WTC11 (cell line): Measurements from ENCODE around the gene NEUROD2. TPM values are rescaled to one million over a fixed set of nuclear protein-coding genes. Genes with fewer than 3 reads are reported as not detected.

Experiments used
- ATAC-seq: fragments of 200-7000 bp; cut with Tn5 transposase; 2 replicates; pipeline ENCODE4 v1.10.0; 2021; ENCODE audit warnings: mild to moderate bottlenecking, moderate library complexity
- CTCF ChIA-PET: fragments of 300-600 bp; sonication (Branson Sonifier 250); formaldehyde crosslinking; loops from one replicate; lab custom pipeline; 2021; ENCODE audit warnings: antibody characterized with exemption; lab: Charles Lee
- POLR2A ChIA-PET: fragments of 350-600 bp; sonication (Branson Sonifier 250); formaldehyde crosslinking; loops from one replicate; lab custom pipeline; 2021; ENCODE audit warnings: antibody characterized with exemption; lab: Charles Lee
- DNase-seq: peaks from one replicate; pipeline ENCODE4 v3.0.0; 2021; ENCODE audit warnings: low spot score
- H3K27ac Mint-ChIP-seq: 2 replicates; pipeline ENCODE4 v1.8.0; 2021; ENCODE audit warnings: mixed read lengths
- H3K27me3 Mint-ChIP-seq: 2 replicates; pipeline ENCODE4 v1.8.0; 2021; ENCODE audit warnings: low read depth, mild to moderate bottlenecking, moderate library complexity, mixed read lengths
- H3K36me3 Mint-ChIP-seq: 2 replicates; pipeline ENCODE4 v1.8.0; 2021; ENCODE audit warnings: mixed read lengths
- H3K4me1 Mint-ChIP-seq: 2 replicates; pipeline ENCODE4 v1.8.0; 2022; ENCODE audit warnings: mixed read lengths
- H3K4me3 Mint-ChIP-seq: 2 replicates; pipeline ENCODE4 v1.8.0; 2021; ENCODE audit warnings: mild to moderate bottlenecking, moderate library complexity, mixed read lengths
- H3K9me3 Mint-ChIP-seq: 2 replicates; pipeline ENCODE4 v1.8.0; 2021; ENCODE audit warnings: mixed read lengths
- ATF1 ChIP-seq: sonication (generic); formaldehyde crosslinking; IDR thresholded peaks from 2 replicates; pipeline ENCODE4 v1.8.1; 2023; ENCODE audit warnings: mild to moderate bottlenecking, moderate library complexity, missing genetic modification reagents
- ATF6 ChIP-seq: sonication (generic); formaldehyde crosslinking; IDR thresholded peaks from 2 replicates; pipeline ENCODE4 v1.8.1; 2023; ENCODE audit warnings: mild to moderate bottlenecking, missing genetic modification reagents
- CBFB ChIP-seq: sonication (generic); formaldehyde crosslinking; IDR thresholded peaks from 2 replicates; pipeline ENCODE4 v1.8.1; 2022; ENCODE audit warnings: mild to moderate bottlenecking, low read depth, missing genetic modification reagents
- CTCF ChIP-seq: fragments of 200-600 bp; IDR thresholded peaks from 2 replicates; pipeline ENCODE4 v1.8.0; 2022; ENCODE audit warnings: antibody characterized with exemption
- GABPB1 ChIP-seq: sonication (generic); formaldehyde crosslinking; IDR thresholded peaks from 2 replicates; pipeline ENCODE4 v1.8.1; 2023; ENCODE audit warnings: mild to moderate bottlenecking, missing genetic modification reagents
- MYBL2 ChIP-seq: sonication (generic); formaldehyde crosslinking; IDR thresholded peaks from 2 replicates; pipeline ENCODE4 v1.8.1; 2023; ENCODE audit warnings: mild to moderate bottlenecking, moderate library complexity, missing genetic modification reagents
- NFATC4 ChIP-seq: fragments of 250-450 bp; sonication (Bioruptor Pico); IDR thresholded peaks from 2 replicates; pipeline ENCODE4 v1.9.0; 2021; ENCODE audit warnings: mild to moderate bottlenecking
- NFYB ChIP-seq: sonication (generic); formaldehyde crosslinking; conservative IDR thresholded peaks from 2 replicates; pipeline ENCODE4 v1.8.0; 2022; ENCODE audit warnings: low read depth, missing genetic modification reagents
- ZNF416 ChIP-seq: fragments of 250-450 bp; sonication (Bioruptor Pico); IDR thresholded peaks from 2 replicates; pipeline ENCODE4 v1.9.0; 2021; ENCODE audit warnings: mild to moderate bottlenecking, inconsistent platforms
- ZNF423 ChIP-seq: fragments of 250-450 bp; sonication (Bioruptor Pico); IDR thresholded peaks from 2 replicates; pipeline ENCODE4 v2.1.2; 2022; ENCODE audit warnings: mild to moderate bottlenecking, moderate library complexity
- ZNF425 ChIP-seq: fragments of 250-450 bp; sonication (Bioruptor Pico); conservative IDR thresholded peaks from 2 replicates; pipeline ENCODE4 v1.9.0; 2021; ENCODE audit warnings: mild to moderate bottlenecking
- total RNA-seq: library from RNA; stranded (reverse); gene quantifications from 3 replicates; pipeline ENCODE4 v1.2.3, GENCODE V29; 2021
- TF ChIP-seq, protein P1 (sequence below): sonication (generic); formaldehyde crosslinking; IDR thresholded peaks from 2 replicates; pipeline ENCODE4 v1.8.0; 2022; ENCODE audit warnings: missing genetic modification reagents
- TF ChIP-seq, protein P2 (sequence below): sonication (generic); formaldehyde crosslinking; IDR thresholded peaks from 2 replicates; pipeline ENCODE4 v1.8.0; 2022; ENCODE audit warnings: mild to moderate bottlenecking, missing genetic modification reagents
- TF ChIP-seq, protein P3 (sequence below): sonication (generic); formaldehyde crosslinking; IDR thresholded peaks from 2 replicates; pipeline ENCODE4 v1.8.1; 2023; ENCODE audit warnings: mild to moderate bottlenecking, missing genetic modification reagents, borderline replicate concordance

Gene NEUROD2
- total RNA-seq, 1 experiment from 2014 or later: not detected

- H3K27ac Mint-ChIP-seq: peak overlapping the region; percentile 64
- ChIA-PET POLR2A (no interaction called here), CTCF (interaction anchor here (1.2 to 23.6 kb wide), 11 partner anchors 12 to 94 kb away, joined by 3 to 876 read pairs (median 6); partner anchors contain the start of genes PNMT, PPP1R1B and TCAP)
These were observed 28.0 kb upstream of the NEUROD2 start for GRCh38 chr17:39635614-39636176.

GRCh38 chr17:39634384-39634871 lies 26.7 kb upstream of the NEUROD2 start:
- Mint-ChIP-seq H3K27me3 (no peaks in the 10 kb centered on the region), H3K9me3 (no peaks in the 10 kb centered on the region), H3K27ac (peak overlapping the region; percentile 53), H3K4me3 (no peak overlapping the region), H3K36me3 (no peaks in the 10 kb centered on the region), H3K4me1 (peaks cover 87% of the 10 kb centered on the region)
- TF ChIP-seq ATF1 (CRISPR knock-in tag): no peak
- no peak for TF ChIP-seq GABPB1 (CRISPR knock-in tag)
- peak; percentile 64 for TF ChIP-seq CTCF
- ATAC-seq (peak; percentile 4), DNase-seq (no peak)
- ChIA-PET POLR2A (no interaction called here), CTCF (interaction anchor here (0.6 to 23.6 kb wide), 20 partner anchors 13 to 135 kb away, joined by 3 to 876 read pairs (median 4); partner anchors contain the start of genes ERBB2, PNMT, PPP1R1B and TCAP)

More at GRCh38 chr17:39635614-39636176, 28.0 kb upstream of the NEUROD2 start:
- TF ChIP-seq, protein P1, sequence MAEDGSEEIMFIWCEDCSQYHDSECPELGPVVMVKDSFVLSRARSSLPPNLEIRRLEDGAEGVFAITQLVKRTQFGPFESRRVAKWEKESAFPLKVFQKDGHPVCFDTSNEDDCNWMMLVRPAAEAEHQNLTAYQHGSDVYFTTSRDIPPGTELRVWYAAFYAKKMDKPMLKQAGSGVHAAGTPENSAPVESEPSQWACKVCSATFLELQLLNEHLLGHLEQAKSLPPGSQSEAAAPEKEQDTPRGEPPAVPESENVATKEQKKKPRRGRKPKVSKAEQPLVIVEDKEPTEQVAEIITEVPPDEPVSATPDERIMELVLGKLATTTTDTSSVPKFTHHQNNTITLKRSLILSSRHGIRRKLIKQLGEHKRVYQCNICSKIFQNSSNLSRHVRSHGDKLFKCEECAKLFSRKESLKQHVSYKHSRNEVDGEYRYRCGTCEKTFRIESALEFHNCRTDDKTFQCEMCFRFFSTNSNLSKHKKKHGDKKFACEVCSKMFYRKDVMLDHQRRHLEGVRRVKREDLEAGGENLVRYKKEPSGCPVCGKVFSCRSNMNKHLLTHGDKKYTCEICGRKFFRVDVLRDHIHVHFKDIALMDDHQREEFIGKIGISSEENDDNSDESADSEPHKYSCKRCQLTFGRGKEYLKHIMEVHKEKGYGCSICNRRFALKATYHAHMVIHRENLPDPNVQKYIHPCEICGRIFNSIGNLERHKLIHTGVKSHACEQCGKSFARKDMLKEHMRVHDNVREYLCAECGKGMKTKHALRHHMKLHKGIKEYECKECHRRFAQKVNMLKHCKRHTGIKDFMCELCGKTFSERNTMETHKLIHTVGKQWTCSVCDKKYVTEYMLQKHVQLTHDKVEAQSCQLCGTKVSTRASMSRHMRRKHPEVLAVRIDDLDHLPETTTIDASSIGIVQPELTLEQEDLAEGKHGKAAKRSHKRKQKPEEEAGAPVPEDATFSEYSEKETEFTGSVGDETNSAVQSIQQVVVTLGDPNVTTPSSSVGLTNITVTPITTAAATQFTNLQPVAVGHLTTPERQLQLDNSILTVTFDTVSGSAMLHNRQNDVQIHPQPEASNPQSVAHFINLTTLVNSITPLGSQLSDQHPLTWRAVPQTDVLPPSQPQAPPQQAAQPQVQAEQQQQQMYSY: peak; percentile 17; the same call in 1 of the 2 replicates
- no peak for TF ChIP-seq ZNF423
- TF ChIP-seq, all 79 proteins: peak for 1
- no peak for ATAC-seq
- no peak overlapping the region for H3K4me3 Mint-ChIP-seq
- H3K27me3 Mint-ChIP-seq: no peaks in the 10 kb centered on the region
- H3K9me3 Mint-ChIP-seq: no peaks in the 10 kb centered on the region
- peaks cover 80% of the 10 kb centered on the region for H3K4me1 Mint-ChIP-seq
- H3K36me3 Mint-ChIP-seq: no peaks in the 10 kb centered on the region
- DNase-seq: no peak

- peak overlapping the region; percentile 91 for H3K27ac Mint-ChIP-seq
- no peak overlapping the region for H3K4me3 Mint-ChIP-seq
- ChIA-PET CTCF (interaction anchor here (1.0 to 23.6 kb wide), 11 partner anchors 12 to 121 kb away, joined by 3 to 876 read pairs (median 6); partner anchors contain the start of genes ERBB2, PNMT, PPP1R1B and TCAP), POLR2A (interaction anchor here (0.5 to 0.6 kb wide), 2 partner anchors 90 to 787 kb away, joined by 4 to 11 read pairs; no protein-coding TSS in a partner anchor)
- H3K36me3 Mint-ChIP-seq: no peaks in the 10 kb centered on the region
- ATAC-seq (no peak), DNase-seq (no peak)
- H3K4me1 Mint-ChIP-seq: peaks cover 88% of the 10 kb centered on the region
- no peaks in the 10 kb centered on the region for H3K9me3 Mint-ChIP-seq
- H3K27me3 Mint-ChIP-seq: 0 out of 2 replicates have a peak, but pooled peaks cover 2% of the 10 kb centered on the region
- no peak for TF ChIP-seq NFYB (CRISPR knock-in tag)
- no peak for TF ChIP-seq MYBL2 (CRISPR knock-in tag)
- TF ChIP-seq, protein P2, sequence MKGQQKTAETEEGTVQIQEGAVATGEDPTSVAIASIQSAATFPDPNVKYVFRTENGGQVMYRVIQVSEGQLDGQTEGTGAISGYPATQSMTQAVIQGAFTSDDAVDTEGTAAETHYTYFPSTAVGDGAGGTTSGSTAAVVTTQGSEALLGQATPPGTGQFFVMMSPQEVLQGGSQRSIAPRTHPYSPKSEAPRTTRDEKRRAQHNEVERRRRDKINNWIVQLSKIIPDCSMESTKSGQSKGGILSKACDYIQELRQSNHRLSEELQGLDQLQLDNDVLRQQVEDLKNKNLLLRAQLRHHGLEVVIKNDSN (CRISPR knock-in tag): no peak
- TF ChIP-seq, protein P3, sequence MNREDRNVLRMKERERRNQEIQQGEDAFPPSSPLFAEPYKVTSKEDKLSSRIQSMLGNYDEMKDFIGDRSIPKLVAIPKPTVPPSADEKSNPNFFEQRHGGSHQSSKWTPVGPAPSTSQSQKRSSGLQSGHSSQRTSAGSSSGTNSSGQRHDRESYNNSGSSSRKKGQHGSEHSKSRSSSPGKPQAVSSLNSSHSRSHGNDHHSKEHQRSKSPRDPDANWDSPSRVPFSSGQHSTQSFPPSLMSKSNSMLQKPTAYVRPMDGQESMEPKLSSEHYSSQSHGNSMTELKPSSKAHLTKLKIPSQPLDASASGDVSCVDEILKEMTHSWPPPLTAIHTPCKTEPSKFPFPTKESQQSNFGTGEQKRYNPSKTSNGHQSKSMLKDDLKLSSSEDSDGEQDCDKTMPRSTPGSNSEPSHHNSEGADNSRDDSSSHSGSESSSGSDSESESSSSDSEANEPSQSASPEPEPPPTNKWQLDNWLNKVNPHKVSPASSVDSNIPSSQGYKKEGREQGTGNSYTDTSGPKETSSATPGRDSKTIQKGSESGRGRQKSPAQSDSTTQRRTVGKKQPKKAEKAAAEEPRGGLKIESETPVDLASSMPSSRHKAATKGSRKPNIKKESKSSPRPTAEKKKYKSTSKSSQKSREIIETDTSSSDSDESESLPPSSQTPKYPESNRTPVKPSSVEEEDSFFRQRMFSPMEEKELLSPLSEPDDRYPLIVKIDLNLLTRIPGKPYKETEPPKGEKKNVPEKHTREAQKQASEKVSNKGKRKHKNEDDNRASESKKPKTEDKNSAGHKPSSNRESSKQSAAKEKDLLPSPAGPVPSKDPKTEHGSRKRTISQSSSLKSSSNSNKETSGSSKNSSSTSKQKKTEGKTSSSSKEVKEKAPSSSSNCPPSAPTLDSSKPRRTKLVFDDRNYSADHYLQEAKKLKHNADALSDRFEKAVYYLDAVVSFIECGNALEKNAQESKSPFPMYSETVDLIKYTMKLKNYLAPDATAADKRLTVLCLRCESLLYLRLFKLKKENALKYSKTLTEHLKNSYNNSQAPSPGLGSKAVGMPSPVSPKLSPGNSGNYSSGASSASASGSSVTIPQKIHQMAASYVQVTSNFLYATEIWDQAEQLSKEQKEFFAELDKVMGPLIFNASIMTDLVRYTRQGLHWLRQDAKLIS (CRISPR knock-in tag): no peak
- no peak for TF ChIP-seq ZNF416
- TF ChIP-seq ZNF425 (CRISPR knock-in tag): no peak
- no peak for TF ChIP-seq CBFB (CRISPR knock-in tag)
- TF ChIP-seq ATF6: no peak
- no peak for TF ChIP-seq NFATC4 (CRISPR knock-in tag)
These were observed 26.0 kb upstream of the NEUROD2 start for GRCh38 chr17:39633570-39634183.
